Ectodermal cell (in vitro differentiated cells): ENCODE measurements around the gene TSC22D4.

Experiments used
- H3K27ac ChIP-seq: 2 replicates; pipeline ENCODE4 v1.7.0; 2013; ENCODE audit warnings: mild to moderate bottlenecking, low read depth, low read length; ENCODE audit not compliant: insufficient read depth, poor library complexity, severe bottlenecking
- H3K27me3 ChIP-seq: 2 replicates; pipeline ENCODE4 v1.7.0; 2013; ENCODE audit warnings: mild to moderate bottlenecking, low read length; ENCODE audit not compliant: insufficient read depth, control insufficient read depth, poor library complexity, severe bottlenecking
- H3K36me3 ChIP-seq: one replicate; pipeline ENCODE4 v1.7.0; 2013; ENCODE audit warnings: low read length; ENCODE audit not compliant: control insufficient read depth, insufficient read depth
- H3K4me1 ChIP-seq: one replicate; pipeline ENCODE4 v1.7.0; 2013; ENCODE audit warnings: low read length; ENCODE audit not compliant: control insufficient read depth, insufficient read depth
- H3K4me3 ChIP-seq: 2 replicates; pipeline ENCODE4 v1.7.0; 2013; ENCODE audit warnings: low read depth, low read length, control low read depth; ENCODE audit not compliant: insufficient read depth
- H3K9me3 ChIP-seq: 2 replicates; pipeline ENCODE4 v1.7.0; 2013; ENCODE audit warnings: mild to moderate bottlenecking, low read length, moderate library complexity; ENCODE audit not compliant: control insufficient read depth
- WGBS, 2 experiments: methylation state at CpG; one replicate each; pipeline ENCODE4 v1.1.7; 2013; ENCODE audit warnings: missing lambda C conversion rate in 2 of 2; 5-methylcytosine and 5-hydroxymethylcytosine counted together

TSC22D4 gene

DNA sequence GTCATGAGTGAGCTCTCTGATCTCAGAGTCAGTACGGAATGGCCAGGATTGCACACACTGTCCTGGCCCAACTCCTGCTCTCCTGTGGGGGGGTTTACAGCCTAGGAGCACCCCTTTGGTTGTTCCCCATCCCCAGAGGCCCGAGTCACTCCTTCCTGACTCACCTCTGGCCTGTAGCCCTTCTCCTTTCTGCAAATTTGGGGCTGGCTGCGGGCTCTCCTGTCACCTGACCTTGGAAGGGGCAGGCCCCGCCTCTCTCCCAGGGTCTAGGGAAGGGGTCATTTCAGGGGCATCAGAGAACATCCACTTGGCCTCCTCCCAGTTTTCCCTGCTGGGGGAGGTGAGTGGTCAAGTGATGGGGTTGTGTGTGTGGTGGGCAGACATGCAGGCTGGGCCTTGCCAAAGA is 6.5 kb upstream of the TSC22D4 start:
- Histone ChIP-seq H3K27me3 (peaks cover 5% of the 10 kb centered on the region), H3K9me3 (no peaks in the 10 kb centered on the region), H3K27ac (no peak overlapping the region), H3K4me1 (peaks cover 43% of the 10 kb centered on the region), H3K4me3 (no peak overlapping the region), H3K36me3 (no peaks in the 10 kb centered on the region)
- WGBS, 2 experiments = 59 to 68% methylated on average over 4 of the region's 4 CpGs

DNA sequence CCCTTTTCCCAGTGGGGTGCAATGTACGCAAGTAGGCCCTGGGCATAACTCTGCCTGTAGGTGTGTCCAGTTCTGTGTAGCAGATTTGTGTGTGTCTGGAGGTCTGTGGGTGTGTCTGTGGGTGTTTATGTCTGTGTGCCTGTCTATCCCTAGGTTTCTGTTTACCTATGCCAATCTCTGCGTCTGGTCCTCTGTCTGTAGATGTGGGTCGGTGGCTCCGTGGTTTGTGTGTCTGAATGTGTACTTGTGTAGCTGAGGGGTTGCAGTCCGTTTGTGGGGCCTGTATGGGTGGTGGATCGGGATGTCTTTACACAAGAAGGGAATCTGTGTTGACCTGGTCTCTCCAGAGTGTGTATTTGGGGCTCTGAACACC is 5.6 kb upstream of the TSC22D4 start:
- H3K27me3 ChIP-seq = peaks cover 5% of the 10 kb centered on the region
- no peak overlapping the region for H3K27ac ChIP-seq
- H3K9me3 ChIP-seq = no peaks in the 10 kb centered on the region
- H3K4me3 ChIP-seq = peak overlapping the region; percentile 61
- no peaks in the 10 kb centered on the region for H3K36me3 ChIP-seq
- peaks cover 39% of the 10 kb centered on the region for H3K4me1 ChIP-seq
- WGBS, 2 experiments = 90 to 92% methylated on average over 6 of the region's 6 CpGs

- Histone ChIP-seq H3K4me3 (peak within 1 kb of the TSS; percentile 61), H3K9me3 (no peaks in the 10 kb centered on the region), H3K27me3 (peaks cover 5% of the 10 kb centered on the region), H3K36me3 (no peaks in the 10 kb centered on the region), H3K27ac (no peak within 1 kb of the TSS), H3K4me1 (peaks cover 34% of the 10 kb centered on the region)
- 13% methylated on average over 45 of the region's 45 CpGs for WGBS, 2 experiments
Observed at GRCh38 chr7:100483722-100484672, 5.0 kb upstream of the TSC22D4 start, which contains the start of gene NYAP1. NYAP1 (plus strand) TSS chr7:100483927; CDS start chr7:100485312, 1,385 bp downstream.

GRCh38 chr7:100483090-100483721 is 4.2 kb upstream of the TSC22D4 start:
- no peaks in the 10 kb centered on the region for H3K36me3 ChIP-seq
- WGBS, 2 experiments = 1% methylated on average over 79 of the region's 79 CpGs
- H3K27ac ChIP-seq = no peak overlapping the region

GRCh38 chr7:100482728-100483089 is 3.7 kb upstream of the TSC22D4 start:
- Histone ChIP-seq H3K27ac (no peak overlapping the region), H3K36me3 (no peaks in the 10 kb centered on the region), H3K4me1 (peaks cover 27% of the 10 kb centered on the region), H3K9me3 (no peaks in the 10 kb centered on the region), H3K27me3 (peaks cover 5% of the 10 kb centered on the region), H3K4me3 (peak overlapping the region; percentile 61)
- WGBS, 2 experiments = 61 to 63% methylated on average over 14 of the region's 14 CpGs

More at GRCh38 chr7:100483090-100483721, 4.2 kb upstream of the TSC22D4 start:
- Histone ChIP-seq H3K4me1 (peaks cover 26% of the 10 kb centered on the region), H3K4me3 (peak overlapping the region; percentile 61), H3K27me3 (peaks cover 5% of the 10 kb centered on the region), H3K9me3 (no peaks in the 10 kb centered on the region)

- Histone ChIP-seq H3K27ac (no peak overlapping the region), H3K36me3 (no peaks in the 10 kb centered on the region), H3K9me3 (no peaks in the 10 kb centered on the region), H3K27me3 (peaks cover 5% of the 10 kb centered on the region), H3K4me3 (no peak overlapping the region), H3K4me1 (peaks cover 26% of the 10 kb centered on the region)
- 92 to 93% methylated on average over 1 of the region's 1 CpG for WGBS, 2 experiments
Observed at GRCh38 chr7:100481466-100481865, 2.5 kb upstream of the TSC22D4 start.

DNA sequence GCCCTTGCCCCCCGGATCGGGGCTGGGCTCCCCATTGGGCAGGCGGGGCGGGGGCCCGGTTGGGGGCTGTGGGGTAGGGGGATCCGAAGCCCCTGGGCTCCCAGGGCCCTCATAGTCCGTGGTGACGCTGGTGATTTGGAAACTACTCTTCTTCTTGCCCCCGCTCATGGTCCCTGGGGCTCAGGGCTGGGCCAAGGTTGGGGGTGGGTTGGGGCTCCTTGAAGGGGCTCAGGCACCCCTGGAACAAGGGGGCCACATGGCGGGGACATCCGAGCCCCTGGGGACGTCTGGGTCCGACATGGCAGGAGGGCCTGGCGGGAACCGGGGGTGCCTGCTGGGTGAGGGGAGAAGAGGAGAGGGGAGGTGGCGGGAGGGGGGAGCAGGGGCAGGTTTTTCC is 1.1 kb downstream of the TSC22D4 start:
- H3K27me3 ChIP-seq = peaks cover 4% of the 10 kb centered on the region
- H3K27ac ChIP-seq = no peak overlapping the region
- peaks cover 23% of the 10 kb centered on the region for H3K4me1 ChIP-seq
- 29 to 36% methylated on average over 16 of the region's 16 CpGs for WGBS, 2 experiments
- peak overlapping the region; percentile 82 for H3K4me3 ChIP-seq
- H3K36me3 ChIP-seq = no peaks in the 10 kb centered on the region
- no peaks in the 10 kb centered on the region for H3K9me3 ChIP-seq

DNA sequence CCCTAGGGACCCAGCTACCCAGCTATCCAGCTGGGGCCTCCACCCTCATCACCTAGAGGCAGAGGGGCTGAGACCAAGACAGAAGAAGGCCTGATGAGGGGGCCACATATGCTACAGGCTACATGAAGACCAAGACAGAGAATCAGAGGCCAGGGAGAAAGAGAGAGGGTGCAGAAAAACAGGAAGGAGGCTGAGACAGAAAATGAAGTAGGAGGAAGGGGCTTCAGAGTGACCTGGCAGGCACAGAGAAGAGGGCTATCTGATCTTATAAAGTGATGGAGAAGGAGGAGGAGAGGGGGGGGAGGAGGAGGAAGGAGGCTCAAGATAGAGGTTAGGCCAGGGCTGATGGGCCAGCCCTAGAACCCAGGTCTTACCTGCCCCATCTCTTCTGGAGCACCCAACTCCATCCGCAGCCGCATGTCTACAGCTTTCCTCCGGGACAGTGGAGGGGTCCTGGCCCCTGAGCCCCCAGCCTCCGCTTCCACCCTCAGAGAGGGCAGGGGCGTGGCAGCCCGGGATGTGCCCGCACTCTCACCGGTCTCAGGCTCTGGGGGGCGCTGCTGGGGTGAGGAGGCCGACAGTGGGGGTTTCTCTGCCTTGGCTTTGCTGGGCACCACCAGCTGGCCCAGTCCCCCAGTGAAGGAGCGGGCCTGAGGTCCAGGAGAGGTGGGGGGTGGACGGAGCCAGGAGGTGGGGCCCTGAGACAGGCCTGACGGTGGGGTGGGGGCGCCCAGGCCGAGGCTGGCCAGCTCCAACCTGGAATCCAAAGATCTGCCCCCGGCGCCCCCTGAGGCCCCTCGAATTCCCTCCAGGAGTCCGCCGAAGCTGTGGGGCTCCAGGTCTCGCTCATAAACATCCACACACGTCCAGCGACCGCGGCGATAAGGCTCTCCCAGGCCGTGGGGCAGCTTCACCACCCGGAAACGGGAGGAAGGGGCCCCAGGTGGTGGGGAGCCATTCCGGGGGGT is 1.8 kb downstream of the TSC22D4 start:
- Histone ChIP-seq H3K4me1 (peaks cover 23% of the 10 kb centered on the region), H3K27me3 (no peaks in the 10 kb centered on the region), H3K9me3 (no peaks in the 10 kb centered on the region), H3K36me3 (no peaks in the 10 kb centered on the region), H3K27ac (no peak overlapping the region), H3K4me3 (peak overlapping the region; percentile 82)
- 66 to 72% methylated on average over 30 of the region's 30 CpGs for WGBS, 2 experiments

GRCh38 chr7:100476101-100476780 is 2.8 kb downstream of the TSC22D4 start:
- no peaks in the 10 kb centered on the region for H3K36me3 ChIP-seq
- WGBS, 2 experiments = 48 to 54% methylated on average over 5 to 6 of the region's 6 CpGs
- H3K4me1 ChIP-seq = peaks cover 23% of the 10 kb centered on the region
- no peak overlapping the region for H3K27ac ChIP-seq
- no peaks in the 10 kb centered on the region for H3K27me3 ChIP-seq
- no peak overlapping the region for H3K4me3 ChIP-seq
- H3K9me3 ChIP-seq = no peaks in the 10 kb centered on the region
